ENCODE data around the gene SMAD6.

The SMAD6 gene

DNA sequence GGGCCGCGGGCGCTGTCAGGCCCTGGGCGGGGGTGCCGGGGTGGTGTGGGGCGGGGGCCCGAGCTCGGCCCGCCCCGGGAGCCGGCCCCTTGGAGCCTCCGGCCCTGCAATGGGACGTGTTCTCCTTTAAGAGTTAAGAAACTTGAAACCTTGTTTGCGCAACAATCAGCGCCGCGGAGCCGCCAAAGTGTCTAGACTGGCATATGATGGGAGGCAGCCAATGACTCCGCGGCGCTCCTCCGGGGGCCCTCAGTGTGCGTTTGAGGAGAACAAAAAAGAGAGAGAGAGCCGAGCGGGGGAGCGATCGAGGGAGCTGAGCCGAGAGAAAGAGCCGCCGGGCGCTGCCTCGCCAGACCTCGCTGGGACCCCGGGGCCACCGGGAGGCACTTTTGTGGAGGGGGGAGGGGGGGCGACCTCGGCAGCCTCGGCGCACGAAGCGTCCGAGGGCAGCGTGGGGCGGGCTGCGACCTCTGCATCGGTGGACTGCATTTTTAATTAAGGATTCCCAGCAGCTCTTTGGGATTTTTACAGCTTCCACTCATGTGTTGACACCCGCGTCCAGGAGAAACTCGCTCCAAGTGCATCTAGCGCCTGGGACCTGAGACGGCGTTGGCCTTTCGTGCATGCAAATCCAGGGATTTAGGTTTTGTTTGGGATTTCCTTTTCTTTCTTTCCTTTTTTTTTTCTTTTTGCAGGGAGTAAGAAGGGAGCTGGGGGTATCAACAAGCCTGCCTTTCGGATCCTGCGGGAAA is at the start of gene SMAD6:
TSS of gene SMAD6 (plus strand) at position 202 of the 752 bp plus-strand sequence. CDS start 1,023 bp downstream, outside the sequence.
- DNase-seq (ENCODE audit: low read depth): peak; percentile 99

DNA sequence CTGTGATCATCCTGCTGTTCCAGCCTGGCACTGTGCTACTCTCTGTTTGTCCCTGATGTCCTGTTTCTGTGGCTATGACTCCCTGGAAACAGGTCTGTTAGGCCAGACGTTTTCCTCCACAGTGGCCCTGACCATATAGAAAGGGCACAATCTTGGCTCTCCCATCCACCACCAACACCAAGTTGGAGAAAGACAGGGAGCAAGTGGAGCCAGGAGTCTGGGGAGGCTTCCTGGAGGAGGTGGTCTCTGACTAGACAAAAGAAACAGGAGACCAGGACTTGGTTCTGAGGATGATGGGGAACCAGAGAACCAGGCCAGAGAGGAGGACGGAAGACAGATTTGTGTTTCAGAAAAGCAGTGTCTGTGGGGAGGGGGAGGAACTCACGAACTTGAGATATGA is 49.2 kb upstream of the SMAD6 start:
- DNase-seq (ENCODE audit: low read depth): no peak

DNA sequence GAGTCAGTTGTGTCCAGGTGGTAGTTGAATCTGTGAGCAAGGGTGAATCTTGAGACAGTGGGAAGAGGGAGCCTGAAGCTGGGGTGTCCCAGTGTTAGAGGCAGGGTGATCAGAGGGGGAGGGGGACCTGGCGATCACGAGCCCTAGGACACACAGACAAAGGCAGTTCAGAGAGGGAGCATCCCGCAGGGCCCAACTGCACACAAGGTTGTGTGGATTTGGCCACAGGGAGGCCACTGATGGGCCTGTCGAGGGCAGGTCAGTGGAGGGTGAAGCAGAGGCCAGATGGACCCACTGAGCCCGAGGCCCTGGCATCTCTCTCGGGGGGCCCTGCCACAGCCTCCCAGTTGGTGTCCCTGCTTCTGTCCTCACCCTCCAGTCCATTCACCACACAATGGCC is 48.6 kb upstream of the SMAD6 start:
- DNase-seq (ENCODE audit: low read depth): no peak

DNA sequence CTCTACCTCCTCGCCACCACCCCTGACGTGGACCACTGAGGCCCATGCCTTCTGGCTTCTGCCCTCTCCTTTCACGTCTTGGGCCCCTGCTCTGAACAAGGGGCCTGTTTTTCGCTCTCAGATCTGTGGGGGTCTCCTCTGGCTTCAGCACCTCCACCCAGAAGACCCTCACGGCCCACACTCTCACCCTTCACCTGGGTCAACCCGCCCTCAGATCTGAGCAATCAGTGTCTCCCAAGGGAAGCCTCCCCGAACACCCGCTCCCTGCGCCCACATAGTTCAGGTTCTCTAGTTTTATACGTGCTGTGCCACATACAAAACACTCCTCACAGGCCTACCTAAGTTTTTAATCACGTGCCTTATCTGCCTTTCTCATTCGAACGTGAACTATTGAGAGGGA is 48.2 kb upstream of the SMAD6 start:
- no peak for DNase-seq (ENCODE audit: low read depth)

DNA sequence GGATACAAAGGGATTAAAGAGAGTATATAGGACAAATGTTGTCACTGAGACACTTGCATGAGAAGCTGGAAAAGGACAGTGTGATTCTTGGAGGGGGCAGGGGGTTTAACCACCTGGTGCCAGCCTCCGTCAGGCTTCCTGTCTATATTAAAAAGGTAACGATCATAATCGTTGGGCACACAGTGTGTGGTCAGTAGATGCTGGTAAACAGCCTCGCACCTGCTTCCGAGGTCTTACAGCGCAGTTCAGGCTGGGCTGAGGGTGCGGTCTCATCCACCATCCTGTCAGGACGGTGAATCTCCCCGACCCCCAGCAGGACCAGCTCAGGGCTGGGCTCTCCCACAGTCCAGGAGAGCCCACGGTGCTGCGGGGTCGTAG is 47.7 kb upstream of the SMAD6 start:
- DNase-seq (ENCODE audit: low read depth): no peak

DNA sequence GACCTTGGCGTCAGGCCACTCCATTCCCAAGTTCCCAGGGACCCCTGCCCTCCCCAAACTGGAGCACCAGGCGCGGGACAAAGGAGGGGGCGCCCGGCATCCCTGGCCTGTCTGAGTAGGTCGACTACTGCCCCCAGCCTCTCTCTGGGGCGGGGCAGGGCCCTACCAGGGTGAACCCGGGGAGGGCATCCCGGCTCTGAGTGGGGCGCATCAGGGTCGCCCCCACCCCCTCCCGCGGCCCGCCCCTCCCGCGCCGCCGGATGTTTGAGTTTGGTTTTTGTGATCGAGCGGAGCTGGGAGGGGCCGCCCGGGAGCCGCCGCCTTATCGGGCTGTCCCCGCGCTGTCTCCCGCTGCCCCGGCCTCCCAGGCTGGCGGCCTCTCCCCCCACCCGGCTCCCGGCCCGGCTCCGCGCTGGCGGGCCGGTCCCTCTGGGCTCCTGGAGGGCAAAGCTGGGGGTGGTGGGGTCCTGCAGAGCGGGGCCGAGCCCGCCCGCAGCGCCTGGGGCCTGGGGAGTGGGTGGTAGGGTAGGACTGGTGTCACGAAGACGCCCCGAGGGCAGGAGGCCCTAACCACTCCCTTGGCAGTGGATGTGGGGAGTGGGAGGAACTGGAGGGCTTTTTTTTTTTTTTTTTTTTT is 47.2 kb upstream of the SMAD6 start:
- DNase-seq (ENCODE audit: low read depth): no peak

DNA sequence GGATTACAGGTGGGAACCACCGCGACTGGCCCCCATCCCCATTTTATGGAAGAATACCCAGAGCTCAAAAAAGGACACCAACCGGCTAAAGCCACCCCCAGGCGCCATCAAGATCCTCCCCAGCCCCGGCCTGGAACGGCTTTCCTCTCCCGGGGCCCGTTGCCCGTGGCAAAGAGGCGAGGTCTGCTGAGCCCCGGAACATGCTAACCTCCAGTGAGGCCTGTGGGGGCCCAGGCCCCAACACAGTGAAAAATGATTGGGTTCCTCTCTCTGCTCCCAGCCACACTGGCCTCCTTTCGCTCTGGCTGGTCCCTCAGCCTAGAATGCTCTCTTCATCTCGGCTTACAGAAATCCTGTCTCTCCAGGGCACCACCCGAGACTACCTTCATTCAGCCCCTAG is 46.5 kb upstream of the SMAD6 start:
- DNase-seq (ENCODE audit: low read depth): no peak

DNA sequence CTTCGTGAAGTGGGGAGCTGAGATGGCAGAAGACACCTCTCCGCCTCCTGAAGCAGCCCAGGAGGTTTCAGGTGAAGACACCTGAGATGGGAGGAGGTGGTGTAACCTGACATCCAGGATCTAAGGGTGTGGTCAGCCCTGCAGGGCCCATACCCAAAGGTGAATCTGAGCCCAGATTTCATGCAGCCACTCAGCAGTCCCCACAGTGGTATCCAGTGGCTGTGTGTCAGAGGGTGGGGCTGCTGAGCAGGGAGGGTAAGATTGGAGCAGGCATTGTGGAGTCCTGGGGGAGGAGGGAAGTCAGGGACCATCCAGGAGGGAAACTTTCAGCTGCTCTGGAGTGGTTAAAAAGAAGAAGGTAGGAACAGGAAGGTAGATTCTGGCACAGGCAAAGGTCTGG is 46.0 kb upstream of the SMAD6 start:
- no peak for DNase-seq (ENCODE audit: low read depth)

DNA sequence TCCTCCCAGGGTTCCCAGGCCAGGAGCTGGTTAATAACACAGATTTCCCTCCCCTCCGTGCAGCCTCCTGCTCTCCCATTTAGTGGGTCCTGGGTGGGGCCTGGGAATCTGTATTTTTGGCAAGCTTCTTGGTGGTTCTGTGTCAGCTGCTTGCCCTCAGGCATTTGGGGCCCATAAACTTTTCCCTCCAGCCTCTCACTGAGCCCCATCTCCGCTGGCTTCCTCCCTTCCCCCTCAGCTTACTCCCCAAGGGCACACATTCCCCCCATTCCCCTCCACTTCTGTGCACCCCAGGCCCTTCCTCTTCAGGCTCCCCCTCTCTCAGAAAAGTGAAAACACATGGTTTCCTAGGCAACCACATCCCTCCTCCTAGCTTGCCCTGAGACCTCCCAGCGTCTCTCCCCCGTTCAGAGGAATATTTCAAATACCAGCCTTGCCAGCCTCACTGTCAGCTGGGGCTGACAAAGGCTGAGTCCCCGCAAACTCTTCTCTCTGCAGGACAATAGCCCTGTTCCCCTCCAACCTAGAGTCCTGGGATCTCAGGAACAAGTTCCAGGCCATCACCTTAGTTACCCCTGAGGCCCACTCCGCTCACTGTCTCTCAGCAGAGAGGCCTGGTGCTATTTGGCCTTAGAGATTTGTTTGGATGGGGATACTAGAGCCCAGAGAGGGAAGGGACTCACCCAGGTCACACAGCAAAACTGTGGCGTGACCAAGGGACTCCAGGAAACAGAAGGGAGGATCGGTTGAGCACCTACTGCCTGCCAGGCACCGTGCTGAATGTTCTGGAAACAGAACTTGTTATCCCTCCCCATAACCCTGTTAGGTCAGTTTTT is 44.6 kb upstream of the SMAD6 start:
- DNase-seq (ENCODE audit: low read depth): peak; percentile 78

DNA sequence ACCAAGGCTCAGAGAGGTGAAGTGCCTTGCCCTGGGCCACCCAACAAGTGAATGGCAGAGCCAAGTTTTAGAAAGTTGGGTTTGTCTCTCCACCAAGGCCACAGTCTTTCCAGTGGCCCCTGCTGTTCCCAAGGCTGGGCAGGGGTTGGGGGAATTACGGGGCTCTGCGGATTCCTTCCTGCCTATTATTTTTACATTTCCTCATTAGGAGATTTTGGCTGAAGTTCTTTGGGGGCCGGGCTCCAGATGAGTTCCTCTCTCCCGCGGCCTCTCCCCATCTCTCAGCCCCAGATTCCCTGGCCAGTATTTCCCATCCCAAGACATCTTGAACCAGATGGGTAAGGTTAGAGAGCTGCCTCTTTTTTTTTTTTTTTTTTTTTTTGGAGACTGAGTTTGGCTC is 44.0 kb upstream of the SMAD6 start:
- no peak for DNase-seq (ENCODE audit: low read depth)

DNA sequence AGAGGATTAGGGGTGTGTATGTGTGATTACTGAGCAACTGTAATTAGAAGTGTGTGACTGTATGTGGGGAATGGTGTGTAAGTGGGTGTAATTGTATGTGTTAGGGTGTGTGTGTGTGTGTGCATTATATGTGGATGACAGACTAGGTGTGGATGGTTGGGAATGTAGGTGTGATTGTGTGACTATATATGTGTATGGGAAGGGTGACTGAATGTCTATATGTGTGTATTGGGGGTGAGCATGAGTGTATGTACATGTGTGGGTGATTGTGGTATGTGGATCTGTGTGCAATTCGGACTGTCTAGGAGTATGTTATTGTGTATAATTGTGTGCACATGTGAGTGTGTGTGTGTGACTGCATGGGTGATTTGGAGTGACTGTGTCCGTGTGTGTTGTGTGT is 43.2 kb upstream of the SMAD6 start:
- no peak for DNase-seq (ENCODE audit: low read depth)

DNA sequence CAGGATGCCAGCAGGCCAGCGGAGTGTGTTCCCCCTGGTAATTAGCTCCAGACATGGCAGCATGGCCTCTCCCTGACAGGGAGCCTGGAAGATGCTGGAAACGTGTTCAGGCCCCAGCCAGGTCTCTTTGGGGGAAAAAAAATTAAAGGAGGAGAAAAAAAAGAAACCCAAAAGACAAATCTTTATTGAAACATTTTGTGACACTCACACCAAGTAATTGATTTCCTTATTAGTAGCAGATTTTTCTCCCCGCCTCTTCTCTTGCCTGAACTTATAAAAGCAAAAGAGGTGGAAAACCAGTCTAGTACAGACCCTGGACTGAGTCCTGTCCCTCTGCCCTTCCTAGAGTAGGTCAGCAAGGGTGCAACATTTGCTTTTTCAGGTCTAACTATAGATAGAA is 42.7 kb upstream of the SMAD6 start:
- DNase-seq (ENCODE audit: low read depth): no peak

DNA sequence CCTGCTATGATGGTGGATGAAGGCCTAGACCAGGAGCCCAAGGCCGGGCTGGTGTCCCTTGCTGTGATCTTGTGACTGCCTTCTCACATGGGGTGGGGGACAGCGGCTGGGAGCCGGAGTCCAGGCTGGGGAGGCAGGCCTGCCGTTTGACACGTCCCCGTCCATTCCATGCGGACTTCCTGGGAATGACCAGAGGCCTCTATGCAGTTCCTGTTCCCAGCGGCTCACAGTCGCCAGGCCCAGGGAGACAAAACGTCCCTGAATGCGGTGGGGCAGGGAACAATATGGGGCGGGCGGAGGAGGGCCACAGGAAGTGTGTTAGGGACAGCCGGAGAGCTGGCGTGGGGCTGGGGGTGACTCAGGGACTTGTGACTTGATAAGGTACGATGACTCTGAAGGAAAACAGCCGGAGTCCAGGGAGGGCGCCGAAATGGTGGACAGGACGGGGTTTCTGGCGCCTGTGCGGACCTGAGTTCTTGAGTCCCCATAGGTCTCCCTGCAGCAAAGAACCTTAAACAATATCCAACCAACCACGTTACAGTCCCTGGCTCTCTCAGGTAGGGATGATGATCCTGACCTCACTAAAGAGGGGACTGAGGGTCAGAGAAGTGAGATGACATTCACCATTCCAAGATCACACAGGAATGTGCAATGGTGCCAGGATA is 40.5 kb upstream of the SMAD6 start:
- DNase-seq (ENCODE audit: low read depth): no peak

DNA sequence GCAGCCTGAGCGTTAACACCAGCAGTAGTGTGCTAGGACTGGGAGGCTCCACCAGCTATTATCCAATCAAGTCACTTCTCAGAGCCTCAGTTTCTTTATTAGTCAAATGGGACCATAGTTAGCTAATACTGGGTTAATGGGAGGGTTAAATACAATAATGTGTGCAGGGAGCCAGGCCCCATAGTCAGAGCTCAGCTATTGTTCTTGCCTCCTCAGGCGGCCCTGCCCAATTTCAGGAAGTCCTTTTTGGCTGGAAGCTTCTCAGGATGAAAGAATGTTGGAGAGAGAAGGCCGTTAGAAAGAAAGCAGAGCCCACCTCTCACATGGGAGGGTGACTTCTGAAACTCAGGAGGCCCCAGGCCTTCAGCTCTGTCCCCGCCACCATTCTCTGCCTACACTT is 39.5 kb upstream of the SMAD6 start:
- DNase-seq (ENCODE audit: low read depth): no peak

DNA sequence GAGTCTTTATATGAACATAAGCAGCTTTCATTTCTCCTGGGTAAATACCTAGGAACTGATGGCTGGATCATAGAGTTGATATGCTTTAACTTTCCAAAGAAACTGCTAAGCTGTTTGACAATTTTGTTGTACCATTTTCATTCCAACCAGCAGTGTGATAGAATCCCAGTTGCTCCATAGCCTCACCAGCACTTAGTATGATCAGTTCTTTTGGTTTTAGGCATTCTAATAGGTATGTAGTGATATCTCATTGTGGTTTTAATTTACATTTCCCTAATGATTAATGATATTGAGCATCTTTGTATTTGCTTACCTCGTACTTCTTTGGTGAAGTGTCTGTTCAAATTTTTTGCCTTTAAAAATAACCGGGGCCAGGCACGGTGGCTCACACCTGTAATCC is 38.4 kb upstream of the SMAD6 start:
- DNase-seq (ENCODE audit: low read depth): no peak

DNA sequence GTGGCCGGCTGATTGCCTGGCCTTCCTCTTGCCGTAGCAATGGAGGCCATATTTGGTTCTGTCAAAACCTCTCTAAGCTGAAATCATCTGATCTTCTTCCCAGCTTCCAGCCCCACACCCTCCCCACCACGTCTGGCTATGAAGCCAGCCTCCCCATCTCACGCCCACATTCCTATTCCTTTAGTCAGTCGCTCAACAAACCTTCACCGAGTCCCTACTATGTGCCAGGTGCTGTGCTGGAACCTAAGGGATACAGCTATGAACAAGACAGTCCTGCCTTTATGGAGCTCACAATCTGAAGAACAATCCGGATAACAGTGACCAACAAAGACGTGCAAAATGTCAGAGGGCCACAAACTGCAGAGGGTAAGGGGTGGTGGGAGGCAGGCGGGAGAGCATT is 31.9 kb upstream of the SMAD6 start:
- peak; percentile 21 for DNase-seq (ENCODE audit: low read depth)

DNA sequence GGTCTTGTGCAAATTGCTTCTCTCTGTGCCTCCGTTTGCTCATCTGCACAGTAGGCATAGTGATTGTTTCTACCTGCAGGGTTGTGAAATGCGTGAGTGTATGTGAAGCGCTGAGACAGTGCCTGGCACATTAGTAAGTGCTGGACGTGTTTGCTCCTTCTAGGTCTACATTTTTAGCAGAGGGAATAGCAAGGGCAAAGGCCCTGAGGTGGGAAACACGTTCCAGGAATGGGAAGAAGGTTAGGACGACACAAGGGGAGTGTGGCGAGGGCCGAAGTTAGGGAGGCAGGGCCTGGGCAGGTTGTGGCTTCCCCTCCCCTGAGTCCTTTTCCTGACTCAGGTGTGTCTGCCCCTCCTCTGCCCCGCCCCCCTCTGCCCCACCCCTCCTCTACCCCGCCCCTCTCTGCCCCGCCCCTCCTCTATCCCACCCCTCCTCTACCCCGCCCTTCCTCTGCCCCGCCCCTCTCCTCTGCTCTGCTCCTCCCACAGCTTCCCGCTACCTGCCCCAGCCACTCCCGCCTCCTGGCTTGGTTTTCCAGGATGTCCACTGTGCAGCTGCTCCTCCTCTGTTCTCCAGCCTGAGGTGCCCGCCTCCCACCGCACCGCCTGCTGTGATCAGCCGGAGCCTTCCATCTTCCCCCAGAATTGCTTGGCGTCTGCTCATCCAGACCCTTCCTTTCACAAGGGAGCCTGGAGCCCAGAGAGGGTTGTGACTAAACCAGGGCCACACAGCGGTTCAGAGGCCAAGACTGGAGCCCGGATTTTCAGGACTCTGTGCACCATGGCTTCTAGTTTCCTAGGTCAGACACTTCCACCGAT is 31.1 kb upstream of the SMAD6 start:
- no peak for DNase-seq (ENCODE audit: low read depth)

DNA sequence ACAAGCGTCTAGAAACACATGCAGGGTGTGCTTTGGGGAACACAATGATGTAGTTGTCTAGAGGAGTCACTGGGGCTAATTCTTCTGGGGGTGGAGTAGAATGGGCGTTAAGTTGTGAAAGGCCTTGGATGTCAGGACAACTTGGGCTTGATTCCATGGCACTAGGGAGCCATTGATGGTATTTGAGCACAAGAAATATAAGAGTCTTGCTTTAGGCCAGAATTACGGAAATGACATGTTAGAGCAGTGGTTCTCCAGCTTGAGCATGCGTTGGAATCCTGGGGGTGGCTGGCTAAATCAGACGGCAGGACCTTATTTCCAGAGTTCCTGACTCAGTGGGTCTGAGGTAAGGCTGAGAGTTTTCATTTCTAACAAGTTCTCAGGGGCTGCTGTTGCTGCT is 29.2 kb upstream of the SMAD6 start:
- no peak for DNase-seq (ENCODE audit: low read depth)

DNA sequence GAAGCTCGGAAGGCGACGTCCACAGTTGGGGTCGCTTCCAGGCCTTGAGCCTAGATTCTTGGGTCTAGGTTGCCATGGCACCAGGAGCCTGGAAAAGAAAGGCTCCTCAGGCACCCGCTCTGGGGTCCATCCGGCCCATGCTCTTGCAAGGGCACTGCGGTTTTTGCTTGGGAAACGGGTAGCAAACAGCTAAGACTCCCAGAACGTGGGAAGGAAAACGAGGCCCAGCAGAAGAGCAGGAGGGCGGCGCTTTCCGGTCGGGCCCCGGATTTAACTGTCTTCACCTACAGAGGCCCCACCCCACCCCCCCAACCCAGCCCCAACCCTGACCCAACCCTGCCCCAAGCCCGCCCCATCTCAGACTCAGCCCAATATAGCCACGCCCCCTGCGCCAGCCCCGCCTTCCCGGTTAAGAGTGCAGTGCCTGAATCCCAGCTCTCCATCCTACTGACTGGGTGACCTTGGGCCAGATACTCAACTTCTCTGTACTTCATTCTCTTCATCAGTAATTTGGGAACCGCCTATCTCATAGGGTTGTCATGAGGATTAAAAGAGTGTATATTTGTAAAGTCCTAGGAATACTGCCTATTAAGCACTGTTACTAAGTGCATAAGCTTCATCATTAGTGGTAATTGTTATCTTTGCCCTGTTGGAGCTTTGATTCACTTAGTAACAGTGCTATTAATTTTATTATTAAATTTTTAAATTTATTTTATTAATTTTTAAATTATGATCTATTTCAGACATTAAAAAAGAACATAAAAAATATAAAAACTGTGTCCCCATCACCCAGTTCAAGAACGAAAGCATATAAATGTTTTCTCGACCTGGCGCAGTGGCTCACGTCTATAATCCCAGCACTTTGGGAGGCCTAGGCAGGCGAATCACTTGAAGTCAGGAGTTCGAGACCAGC is 28.4 kb upstream of the SMAD6 start:
- DNase-seq (ENCODE audit: low read depth): peak; percentile 51

DNA sequence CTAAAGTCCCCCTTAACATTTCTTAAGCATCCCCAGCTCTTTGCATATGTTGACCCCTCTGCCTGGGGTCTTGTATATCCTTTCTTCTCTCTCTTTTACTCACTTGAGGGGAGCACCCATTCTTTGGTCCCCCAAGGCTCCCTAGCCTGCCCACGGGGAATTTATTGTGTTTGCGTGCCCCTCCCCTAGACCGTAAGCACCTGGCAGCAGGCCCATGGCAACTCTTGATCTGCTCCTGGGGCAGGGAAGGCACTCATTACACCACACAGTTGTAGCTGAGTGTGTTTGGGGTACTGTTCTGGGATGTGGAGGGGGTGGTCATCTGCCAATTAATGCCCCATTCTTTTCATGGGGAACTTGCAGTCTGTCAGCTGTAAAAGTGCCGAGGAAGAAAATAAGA is 27.3 kb upstream of the SMAD6 start:
- no peak for DNase-seq (ENCODE audit: low read depth)

DNA sequence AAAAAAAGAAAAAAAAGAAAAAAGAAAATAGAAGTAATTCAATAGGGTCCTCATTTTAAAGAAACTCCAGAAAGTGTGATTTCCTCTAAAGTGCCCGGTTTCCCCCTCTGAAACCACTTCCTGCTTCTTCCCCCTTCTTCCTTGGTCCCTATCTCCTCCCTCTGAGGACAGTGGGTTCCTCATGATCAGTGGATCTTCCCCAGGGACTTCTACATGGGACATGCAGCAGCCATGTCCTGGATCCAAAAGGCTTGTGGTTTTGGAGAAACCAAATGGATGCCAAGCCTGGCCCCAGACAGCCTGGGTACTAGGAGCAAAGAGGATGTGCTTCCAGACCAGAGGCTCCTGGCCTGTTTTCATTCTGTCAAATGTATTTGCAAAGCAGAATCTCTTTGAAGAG is 26.6 kb upstream of the SMAD6 start:
- peak; percentile 25 for DNase-seq (ENCODE audit: low read depth)
